A549 (cell line): ENCODE data around the gene ZSWIM3. TPM values are rescaled to one million over a fixed set of nuclear protein-coding genes. Genes with fewer than 3 reads are reported as not detected.
"Not testable (repeated sequence)": the region's sequence is repeated elsewhere in the genome, so short reads cannot be mapped to it uniquely, and the experiment has no call there.

ENCODE experiments used
- ATAC-seq, 2 experiments: fragments of 200-7000 bp in 1 of 2; fragments of >200 bp in 1 of 2; cut with Nextera tagmentation in 1 of 2; cut with Tn5 transposase in 1 of 2; 3 replicates each; pipeline versions ENCODE4 v1.8.0 to v1.9.1; 2018 to 2020; ENCODE audit warnings: mild to moderate bottlenecking in 1 of 2, moderate library complexity in 1 of 2
- CTCF ChIA-PET: fragments of 300-600 bp; sonication (Branson Sonifier 250); formaldehyde crosslinking; extraction: SDS; loops from one replicate; lab custom pipeline; 2021; ENCODE audit warnings: antibody characterized with exemption, inconsistent platforms; lab: Yijun Ruan, JAX
- POLR2A ChIA-PET: fragments of 350-600 bp; formaldehyde crosslinking; extraction: SDS; loops from one replicate; lab custom pipeline; 2021; ENCODE audit warnings: antibody characterized with exemption, inconsistent platforms; lab: Yijun Ruan, JAX
- DNase-seq, 2 experiments: peaks; one replicate each; pipeline versions ENCODE4 v3.0.0 to v3.0.0-alpha.2; 2011 to 2016; ENCODE audit warnings: low read depth in 1 of 2, low spot score in 1 of 2
- FAIRE-seq: peaks from 2 replicates; lab custom pipeline; 2011; peaks lifted over from hg19 to GRCh38; lab: Jason Lieb, UNC
- H3K27ac ChIP-seq, 2 experiments: fragments of >200 bp; sonication (Bioruptor Twin); formaldehyde crosslinking; 3 replicates each; pipeline ENCODE4 v1.5.1; 2016 to 2017
- H3K4me1 ChIP-seq: fragments of >200 bp; sonication (Bioruptor Twin); formaldehyde crosslinking; 3 replicates; pipeline ENCODE4 v1.6.1; 2016
- H3K4me2 ChIP-seq: fragments of >200 bp; sonication (Bioruptor Twin); formaldehyde crosslinking; 3 replicates; pipeline ENCODE4 v1.6.1; 2016
- H3K4me3 ChIP-seq: fragments of >200 bp; sonication (Bioruptor Twin); formaldehyde crosslinking; 3 replicates; pipeline ENCODE4 v1.5.1; 2016
- H3K9me3 ChIP-seq: fragments of >200 bp; sonication (Bioruptor Twin); formaldehyde crosslinking; 3 replicates; pipeline ENCODE4 v1.6.1; 2016
- ATOH8 ChIP-seq: fragments of 250-450 bp; sonication (Bioruptor Pico); IDR thresholded peaks from 2 replicates; pipeline ENCODE4 v1.5.0; 2020; ENCODE audit warnings: low read depth, mild to moderate bottlenecking, moderate library complexity
- BCL3 ChIP-seq: fragments of >200 bp; sonication (Bioruptor Twin); formaldehyde crosslinking; IDR thresholded peaks from 3 replicates; pipeline ENCODE4 v1.6.1; 2016
- CHD2 ChIP-seq: fragments of 150-350 bp; IDR thresholded peaks from 2 replicates; pipeline ENCODE4 v1.6.1; 2014; ENCODE audit warnings: low read length; ENCODE audit not compliant: partially characterized antibody
- ESRRA ChIP-seq: fragments of 150-350 bp; IDR thresholded peaks from 2 replicates; pipeline ENCODE4 v1.6.1; 2014; ENCODE audit warnings: mild to moderate bottlenecking, low read length, borderline replicate concordance
- HMGXB4 ChIP-seq: fragments of 250-450 bp; sonication (Bioruptor Pico); IDR thresholded peaks from 2 replicates; pipeline ENCODE4 v1.5.0; 2021; ENCODE audit warnings: mild to moderate bottlenecking, moderate library complexity, borderline replicate concordance
- REST ChIP-seq: fragments of 200-600 bp; sonication (generic); IDR thresholded peaks from 2 replicates; pipeline ENCODE4 v1.6.1; 2016; ENCODE audit warnings: antibody characterized with exemption, mild to moderate bottlenecking, moderate library complexity
- SMC3 ChIP-seq: fragments of >200 bp; sonication (Bioruptor Twin); formaldehyde crosslinking; IDR thresholded peaks from 3 replicates; pipeline ENCODE4 v1.6.1; 2018; ENCODE audit warnings: inconsistent platforms
- ZFP36 ChIP-seq: fragments of 450-650 bp; IDR thresholded peaks from 2 replicates; pipeline ENCODE4 v1.6.1; 2014; ENCODE audit warnings: borderline replicate concordance; ENCODE audit not compliant: partially characterized antibody
- WGBS: methylation state at CpG from one replicate; pipeline ENCODE4 v1.1.6; 2017; ENCODE audit errors: missing lambda C conversion rate; 5-methylcytosine and 5-hydroxymethylcytosine counted together
- polyA plus RNA-seq, 4 experiments: library from polyadenylated mRNA; depleted of rRNA in 3 of 4; stranded (reverse); fragments of >200 nt; fragmentation: RNase III in 1 of 4; extraction: RNeasy Plus Mini Kit Qiagen cat#74134 plus additional on column Dnase treatment in 1 of 4; gene quantifications; 2 replicates in 3 of 4; 3 replicates in 1 of 4; pipeline ENCODE4 v1.2.3, GENCODE V29; 2011 to 2017

Gene ZSWIM3
- polyA plus RNA-seq, 2 of the 4 experiments (the other 2 are of a cell fraction): 1.1 to 1.3 TPM

GRCh38 chr20:45898285-45898684, 40.9 kb downstream of the ZSWIM3 start:
- FAIRE-seq (no peak), DNase-seq (no peak), ATAC-seq (no peak)
- POLR2A ChIA-PET: no interaction called here
- whole genome bisulfite sequencing: 86% methylated on average over 12 of the region's 12 CpGs
- Histone ChIP-seq H3K4me1 (no peaks in the 10 kb centered on the region), H3K4me3 (no peak overlapping the region), H3K9me3 (no peaks in the 10 kb centered on the region), H3K4me2 (no peak overlapping the region), H3K27ac (no peak overlapping the region)
- CTCF ChIA-PET: no interaction called here
- no peak for TF ChIP-seq BCL3
- TF ChIP-seq REST: no peak
- TF ChIP-seq ATOH8 (CRISPR knock-in tag): no peak
- TF ChIP-seq HMGXB4 (CRISPR knock-in tag): no peak
- TF ChIP-seq CHD2: no peak
- TF ChIP-seq ESRRA: no peak

GRCh38 chr20:45899046-45899835, 41.8 kb downstream of the ZSWIM3 start:
- 83% methylated on average over 13 of the region's 13 CpGs for WGBS
- Histone ChIP-seq H3K4me2 (no peak overlapping the region), H3K4me1 (no peaks in the 10 kb centered on the region), H3K4me3 (no peak overlapping the region), H3K9me3 (no peaks in the 10 kb centered on the region), H3K27ac (no peak overlapping the region)
- FAIRE-seq (no peak), DNase-seq (no peak), ATAC-seq (no peak)
- POLR2A ChIA-PET: interaction anchor here (0.7 to 1.0 kb wide), 2 partner anchors 12 to 18 kb away, joined by 3 to 4 read pairs; partner anchors contain the start of genes PLTP and ZSWIM1
- CTCF ChIA-PET: interaction anchor here (1.1 to 2.0 kb wide), 5 partner anchors 10 to 1042 kb away, joined by 3 to 8 read pairs (median 5); no protein-coding TSS in a partner anchor
- TF ChIP-seq SMC3 (no peak), ZFP36 (peak; percentile 64)

GRCh38 chr20:45901332-45901731, 43.9 kb downstream of the ZSWIM3 start:
- peaks cover 14% of the 10 kb centered on the region for H3K4me1 ChIP-seq
- DNase-seq, ATAC-seq, H3K9me3 ChIP-seq, H3K4me3 ChIP-seq, CTCF ChIA-PET, H3K4me2 ChIP-seq, H3K27ac ChIP-seq, FAIRE-seq, POLR2A ChIA-PET: not testable (repeated sequence)
- WGBS: 91% methylated on average over 6 of the region's 6 CpGs
